Measurements from ENCODE around the gene FAM181A.

GRCh38 chr14:93914278-93914677 lies 12.9 kb upstream of the FAM181A start:
- TF ChIP-seq CTCF (conservative IDR thresholded peaks at IDR 0.05) (no peak), EZH2 (IDR thresholded peaks at IDR 0.05; ENCODE audit: low read depth) (no peak)
